Activated T-helper 1 cell treated with anti-CD3 and anti-CD28 coated beads, Interleukin-12 subunit alpha, Interleukin-12 subunit beta, Interleukin-2, Interleukin-4 antibody, amounts not matched to agents 30 ng/mL and 10 ng/mL and 1 ng/mL, durations not matched to agents 14 hours and 24 hours and 36 hours (primary cell): Measurements from ENCODE around the gene ARHGAP4. TPM values are rescaled to one million over a fixed set of nuclear protein-coding genes. Genes with fewer than 3 reads are reported as not detected.

ENCODE experiments used
- DNase-seq: peaks from one replicate; pipeline ENCODE4 v3.0.0; 2021; ENCODE audit warnings: low spot score
- H3K27ac Mint-ChIP-seq: one replicate; pipeline ENCODE4 v1.8.0; 2021; ENCODE audit warnings: mild to moderate bottlenecking, mixed read lengths
- H3K27me3 Mint-ChIP-seq: one replicate; pipeline ENCODE4 v1.8.0; 2022; ENCODE audit warnings: mild to moderate bottlenecking, moderate library complexity, mixed read lengths; ENCODE audit not compliant: insufficient read depth
- H3K36me3 Mint-ChIP-seq: one replicate; pipeline ENCODE4 v1.8.0; 2021; ENCODE audit warnings: low read depth, mixed read lengths
- H3K4me1 Mint-ChIP-seq: one replicate; pipeline ENCODE4 v1.8.0; 2021; ENCODE audit warnings: low read depth, mixed read lengths
- H3K4me3 Mint-ChIP-seq: one replicate; pipeline ENCODE4 v1.8.0; 2021; ENCODE audit warnings: mild to moderate bottlenecking, moderate library complexity, mixed read lengths
- H3K9me3 Mint-ChIP-seq: one replicate; pipeline ENCODE4 v1.8.0; 2021; ENCODE audit warnings: mixed read lengths
- intact Hi-C: fragments of 100-400 bp; cut with micrococcal nuclease; formaldehyde crosslinking; loops from one replicate; pipeline ENCODE4 v1.15.1; 2024
- total RNA-seq: library from RNA; stranded (reverse); gene quantifications from 2 replicates; pipeline ENCODE4 v1.2.3, GENCODE V29; 2022

Gene ARHGAP4
- total RNA-seq, 1 donor from 2014 or later: 128 TPM

- H3K9me3 Mint-ChIP-seq: no peaks in the 10 kb centered on the region
- H3K27me3 Mint-ChIP-seq: peaks cover 2% of the 10 kb centered on the region
- H3K4me1 Mint-ChIP-seq: peaks cover 13% of the 10 kb centered on the region
- intact Hi-C loops: no loop called here
- H3K36me3 Mint-ChIP-seq: no peaks in the 10 kb centered on the region
- no peak for DNase-seq
- no peak overlapping the region for H3K27ac Mint-ChIP-seq
- no peak overlapping the region for H3K4me3 Mint-ChIP-seq
These were observed 52.6 kb downstream of the ARHGAP4 start for GRCh38 chrX:153873282-153874084.

- DNase-seq: no peak
- no peaks in the 10 kb centered on the region for H3K9me3 Mint-ChIP-seq
- peaks cover 2% of the 10 kb centered on the region for H3K27me3 Mint-ChIP-seq
- intact Hi-C loops: no loop called here
- peaks cover 5% of the 10 kb centered on the region for H3K4me1 Mint-ChIP-seq
- no peaks in the 10 kb centered on the region for H3K36me3 Mint-ChIP-seq
- H3K4me3 Mint-ChIP-seq: no peak overlapping the region
- H3K27ac Mint-ChIP-seq: no peak overlapping the region
These were observed 53.9 kb downstream of the ARHGAP4 start for GRCh38 chrX:153871946-153872878.

GRCh38 chrX:153871451-153871850, 54.6 kb downstream of the ARHGAP4 start:
- no peaks in the 10 kb centered on the region for H3K9me3 Mint-ChIP-seq

GRCh38 chrX:153870791-153871360, 55.2 kb downstream of the ARHGAP4 start:
- intact Hi-C loops: no loop called here
- Mint-ChIP-seq H3K36me3 (no peaks in the 10 kb centered on the region), H3K4me1 (no peaks in the 10 kb centered on the region), H3K27ac (no peak overlapping the region), H3K27me3 (peaks cover 2% of the 10 kb centered on the region), H3K4me3 (no peak overlapping the region), H3K9me3 (no peaks in the 10 kb centered on the region)
- DNase-seq: no peak

More at GRCh38 chrX:153871451-153871850, 54.6 kb downstream of the ARHGAP4 start:
- Mint-ChIP-seq H3K27ac (no peak overlapping the region), H3K4me3 (no peak overlapping the region), H3K36me3 (no peaks in the 10 kb centered on the region), H3K4me1 (peaks cover 5% of the 10 kb centered on the region), H3K27me3 (peaks cover 2% of the 10 kb centered on the region)
- DNase-seq: no peak
- intact Hi-C loops: no loop called here

GRCh38 chrX:153870288-153870690, 55.8 kb downstream of the ARHGAP4 start:
- Mint-ChIP-seq H3K27ac (no peak overlapping the region), H3K4me3 (no peak overlapping the region), H3K36me3 (no peaks in the 10 kb centered on the region), H3K27me3 (peaks cover 2% of the 10 kb centered on the region), H3K4me1 (no peaks in the 10 kb centered on the region), H3K9me3 (no peaks in the 10 kb centered on the region)
- intact Hi-C loops: no loop called here
- DNase-seq: no peak

GRCh38 chrX:153869473-153870287, 56.4 kb downstream of the ARHGAP4 start:
- H3K9me3 Mint-ChIP-seq: no peaks in the 10 kb centered on the region
- H3K27me3 Mint-ChIP-seq: peaks cover 2% of the 10 kb centered on the region
- intact Hi-C loops: no loop called here

GRCh38 chrX:153868576-153869472, 57.2 kb downstream of the ARHGAP4 start:
- Mint-ChIP-seq H3K27me3 (no peaks in the 10 kb centered on the region), H3K27ac (no peak overlapping the region), H3K4me1 (no peaks in the 10 kb centered on the region), H3K36me3 (no peaks in the 10 kb centered on the region), H3K9me3 (no peaks in the 10 kb centered on the region), H3K4me3 (no peak overlapping the region)
- intact Hi-C loops: no loop called here
- no peak for DNase-seq

More at GRCh38 chrX:153869473-153870287, 56.4 kb downstream of the ARHGAP4 start:
- DNase-seq: no peak
- Mint-ChIP-seq H3K4me3 (no peak overlapping the region), H3K36me3 (no peaks in the 10 kb centered on the region), H3K27ac (no peak overlapping the region), H3K4me1 (no peaks in the 10 kb centered on the region)

- no peak overlapping the region for H3K27ac Mint-ChIP-seq
- no peaks in the 10 kb centered on the region for H3K4me1 Mint-ChIP-seq
- no peak overlapping the region for H3K4me3 Mint-ChIP-seq
- no peak for DNase-seq
- intact Hi-C loops: no loop called here
- H3K27me3 Mint-ChIP-seq: no peaks in the 10 kb centered on the region
- H3K36me3 Mint-ChIP-seq: no peaks in the 10 kb centered on the region
- H3K9me3 Mint-ChIP-seq: no peaks in the 10 kb centered on the region
These were observed 58.4 kb downstream of the ARHGAP4 start for GRCh38 chrX:153867671-153868070.

- H3K27ac Mint-ChIP-seq: no peak overlapping the region
- no peak overlapping the region for H3K4me3 Mint-ChIP-seq
- no peaks in the 10 kb centered on the region for H3K36me3 Mint-ChIP-seq
- H3K9me3 Mint-ChIP-seq: no peaks in the 10 kb centered on the region
- intact Hi-C loops: no loop called here
- H3K4me1 Mint-ChIP-seq: no peaks in the 10 kb centered on the region
- no peak for DNase-seq
- no peaks in the 10 kb centered on the region for H3K27me3 Mint-ChIP-seq
These were observed 58.9 kb downstream of the ARHGAP4 start for GRCh38 chrX:153867139-153867538.

GRCh38 chrX:153866302-153867019, 59.6 kb downstream of the ARHGAP4 start:
- H3K4me3 Mint-ChIP-seq: no peak overlapping the region
- no peak for DNase-seq
- H3K36me3 Mint-ChIP-seq: no peaks in the 10 kb centered on the region
- no peaks in the 10 kb centered on the region for H3K27me3 Mint-ChIP-seq
- H3K4me1 Mint-ChIP-seq: no peaks in the 10 kb centered on the region
- intact Hi-C loops: no loop called here
- H3K9me3 Mint-ChIP-seq: no peaks in the 10 kb centered on the region
- H3K27ac Mint-ChIP-seq: no peak overlapping the region

- Mint-ChIP-seq H3K4me1 (no peaks in the 10 kb centered on the region), H3K4me3 (no peak overlapping the region), H3K27me3 (no peaks in the 10 kb centered on the region), H3K27ac (no peak overlapping the region), H3K36me3 (no peaks in the 10 kb centered on the region), H3K9me3 (no peaks in the 10 kb centered on the region)
- no peak for DNase-seq
- intact Hi-C loops: no loop called here
These were observed 60.4 kb downstream of the ARHGAP4 start for GRCh38 chrX:153865685-153866084.
